Measurements from ENCODE around the gene MKLN1. TPM values are rescaled to one million over a fixed set of nuclear protein-coding genes. Genes with fewer than 3 reads are reported as not detected.

The MKLN1 gene
- polyA plus RNA-seq, 3 donors = 40.1 to 43.1 (median 41.5) TPM

DNA sequence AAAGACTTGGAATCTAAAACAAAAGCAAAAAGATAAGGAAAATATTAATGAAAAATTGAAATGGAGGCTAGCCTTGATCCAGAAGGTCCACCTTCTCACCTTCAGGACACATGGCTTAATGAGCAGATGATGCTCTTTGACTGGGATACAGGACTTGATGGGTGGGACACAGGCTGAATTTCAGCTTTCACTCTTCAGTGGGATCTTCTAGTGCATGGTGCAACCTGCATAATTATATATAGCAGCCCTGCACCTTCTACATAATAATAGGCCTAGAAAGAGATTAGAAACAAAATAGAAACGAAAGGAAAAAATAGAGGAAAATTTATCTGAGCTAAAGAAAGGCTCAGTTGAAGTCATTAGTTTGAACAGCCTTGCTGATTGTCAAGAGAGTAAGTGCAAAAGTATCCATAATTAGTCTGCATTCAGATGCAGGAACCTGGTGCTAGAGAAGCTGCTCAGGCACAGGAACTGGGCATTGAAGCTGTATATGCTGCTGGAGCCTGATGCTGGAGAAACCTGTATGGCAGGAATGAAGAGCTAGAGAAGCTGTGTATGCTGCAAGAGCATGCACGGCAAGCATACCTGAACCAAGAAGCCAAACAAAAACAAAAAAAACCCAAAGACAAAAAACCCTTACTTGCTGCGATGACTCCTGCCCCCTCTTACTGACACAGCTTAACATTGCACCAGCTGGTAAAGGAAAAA lies 19.4 kb downstream of the MKLN1 start:
- DNase-seq (ENCODE audit: low read depth in 3 of 3, low spot score in 2 of 3) = no peak

DNA sequence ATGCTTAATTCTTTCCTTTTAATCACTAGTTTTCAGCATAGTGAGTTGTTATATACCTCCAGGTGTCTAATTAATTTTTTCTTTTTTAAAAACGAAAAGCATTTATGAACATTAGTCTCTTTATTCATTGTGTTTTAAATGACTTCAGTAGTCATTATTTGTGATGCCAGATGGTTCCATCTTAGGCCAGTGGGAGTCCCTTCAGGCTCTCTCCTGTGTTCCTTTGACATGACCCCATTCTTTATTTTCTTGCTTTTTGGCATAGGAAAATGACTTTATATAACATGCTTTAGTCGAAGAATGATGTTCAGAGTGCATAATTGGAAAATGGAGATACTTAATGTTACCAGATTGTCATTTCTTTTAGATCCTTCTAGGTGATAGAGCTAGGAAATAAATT lies 24.4 kb downstream of the MKLN1 start:
- DNase-seq (ENCODE audit: low read depth in 3 of 3, low spot score in 2 of 3) = no peak

DNA sequence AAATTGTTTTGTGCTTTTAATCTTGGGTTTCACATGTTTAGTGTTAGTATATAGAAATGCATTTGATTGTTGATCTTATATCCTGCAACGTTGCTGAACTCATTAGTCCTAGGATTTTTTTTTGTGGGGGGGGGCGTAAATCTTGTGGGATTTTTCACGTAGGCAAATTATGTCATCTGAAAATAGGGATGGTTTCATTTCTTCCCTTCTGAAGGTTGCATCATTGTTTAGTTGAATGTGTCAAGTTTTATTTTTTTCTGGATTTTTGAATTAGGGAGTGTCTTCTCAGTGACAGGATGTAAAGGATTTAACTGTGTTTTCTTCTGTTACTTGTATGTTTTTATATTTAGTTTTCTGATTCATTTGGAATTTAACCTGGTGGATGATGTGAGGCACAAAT lies 26.7 kb downstream of the MKLN1 start:
- DNase-seq (ENCODE audit: low read depth in 3 of 3, low spot score in 2 of 3) = no peak

DNA sequence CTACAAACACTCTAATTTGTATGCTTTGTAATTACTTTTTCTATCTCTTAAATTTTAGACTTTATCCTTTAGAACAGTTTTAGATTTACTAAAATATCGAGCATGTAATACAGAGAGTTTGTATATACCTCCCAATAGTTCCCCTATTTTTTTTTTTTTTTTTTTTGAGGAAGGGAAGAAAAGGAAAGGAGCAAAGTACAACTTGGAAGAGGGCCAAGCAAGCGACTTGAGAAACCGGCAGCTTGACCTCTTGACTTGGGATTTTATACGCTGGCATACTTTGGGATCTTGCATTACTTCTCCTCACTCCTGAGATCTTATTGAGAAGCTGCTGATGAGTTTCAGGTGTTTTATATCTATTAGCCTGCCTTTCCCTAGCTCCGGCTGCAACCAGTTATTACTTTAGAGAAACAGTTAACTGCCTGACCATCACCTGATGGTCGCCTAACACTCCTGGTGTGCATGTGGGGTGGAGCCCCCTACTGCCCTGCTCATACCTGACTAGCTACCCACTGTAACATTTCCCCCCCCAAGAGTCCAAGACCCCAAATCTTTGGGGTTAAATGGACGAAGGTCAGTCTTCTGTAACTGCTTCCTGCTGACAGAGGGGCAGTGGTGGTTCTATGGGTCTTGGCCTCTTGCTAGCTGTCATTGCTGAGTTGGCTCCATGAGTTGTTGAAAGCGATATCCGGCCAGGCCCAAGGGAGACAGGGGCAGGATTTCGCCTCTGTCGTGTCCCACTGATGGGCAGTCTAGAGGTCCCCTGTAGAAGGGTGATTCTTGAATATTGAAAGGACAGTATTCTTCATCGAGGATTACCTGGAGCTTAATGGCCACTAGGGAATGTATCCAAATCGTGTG lies 28.5 kb downstream of the MKLN1 start:
- no peak for DNase-seq (ENCODE audit: low read depth in 3 of 3, low spot score in 2 of 3)

DNA sequence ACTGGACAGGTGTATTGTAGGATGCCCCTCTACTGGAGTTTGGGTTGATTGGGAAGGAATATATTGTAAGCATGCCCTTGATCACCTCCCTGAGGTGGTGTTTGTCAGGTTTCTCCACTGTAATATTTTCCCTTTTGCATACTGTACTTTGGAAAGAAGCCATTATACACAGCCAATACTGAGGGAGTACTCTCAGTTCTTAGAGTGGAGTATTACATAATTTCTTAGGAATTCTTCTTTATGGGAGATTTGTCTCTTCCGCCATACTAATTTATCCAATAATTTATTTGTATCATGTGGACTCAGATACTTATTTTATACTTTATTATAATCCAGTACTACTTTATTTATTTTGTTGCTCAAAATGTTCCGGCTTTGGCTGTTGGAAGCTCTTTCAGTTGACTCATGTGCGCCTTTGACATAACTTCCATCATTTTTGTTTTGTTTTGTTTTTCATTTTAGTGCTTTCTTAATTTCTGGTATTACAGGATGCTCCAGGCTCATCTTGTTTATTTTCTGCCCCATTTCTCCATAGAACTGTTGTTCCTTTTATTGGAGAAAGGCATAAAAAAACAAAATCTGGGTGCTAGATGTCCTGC lies 29.7 kb downstream of the MKLN1 start:
- DNase-seq (ENCODE audit: low read depth in 3 of 3, low spot score in 2 of 3) = no peak

DNA sequence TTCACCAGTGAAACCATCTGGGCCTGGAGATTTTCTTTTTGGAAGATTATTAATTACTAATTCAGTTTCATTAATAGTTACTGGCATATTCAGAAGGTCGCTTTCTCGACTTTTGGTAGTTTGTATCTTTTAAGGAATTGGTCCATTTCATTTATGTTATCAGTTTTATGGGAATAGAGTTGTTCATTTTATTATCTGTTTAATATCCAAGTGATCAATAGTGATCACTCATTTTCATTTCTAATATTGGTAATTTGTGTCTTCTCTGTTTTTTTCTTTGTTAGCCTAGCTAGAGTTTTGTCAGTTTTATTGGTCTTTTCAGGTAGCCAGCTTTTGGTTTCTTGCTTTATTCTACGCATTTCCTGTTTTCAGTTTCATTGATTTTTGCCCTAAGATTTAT lies 31.0 kb downstream of the MKLN1 start:
- DNase-seq (ENCODE audit: low read depth in 3 of 3, low spot score in 2 of 3) = no peak

DNA sequence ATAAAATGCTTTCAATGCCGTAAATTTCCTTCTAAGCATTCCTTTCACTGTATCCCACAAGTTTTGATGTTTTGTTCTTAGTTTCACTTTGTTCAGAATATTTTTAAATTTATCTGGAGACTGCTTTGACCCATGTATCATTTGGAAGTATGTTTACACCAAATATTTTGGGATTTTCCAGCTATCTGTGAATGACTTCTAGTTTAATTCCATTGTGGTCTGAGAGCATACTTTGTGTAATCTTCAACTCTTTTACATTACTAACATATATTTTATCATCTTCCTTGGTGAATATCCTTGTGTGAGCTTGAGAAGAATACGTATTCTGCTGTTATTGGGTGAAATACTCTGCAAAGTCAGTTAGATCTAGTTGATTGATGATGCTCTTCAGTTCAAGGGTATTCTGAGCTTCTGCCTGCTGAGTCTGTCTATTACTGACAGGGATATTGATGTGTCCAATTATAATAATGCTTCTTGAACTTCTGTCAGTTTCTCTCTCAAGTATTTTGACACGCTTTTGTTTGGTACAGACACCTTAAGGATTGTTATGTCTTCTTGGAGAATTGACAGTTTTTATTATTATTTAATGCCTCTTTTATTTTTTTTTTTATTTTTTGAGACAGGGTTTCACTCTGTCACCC lies 31.6 kb downstream of the MKLN1 start:
- DNase-seq (ENCODE audit: low read depth in 3 of 3, low spot score in 2 of 3) = no peak

DNA sequence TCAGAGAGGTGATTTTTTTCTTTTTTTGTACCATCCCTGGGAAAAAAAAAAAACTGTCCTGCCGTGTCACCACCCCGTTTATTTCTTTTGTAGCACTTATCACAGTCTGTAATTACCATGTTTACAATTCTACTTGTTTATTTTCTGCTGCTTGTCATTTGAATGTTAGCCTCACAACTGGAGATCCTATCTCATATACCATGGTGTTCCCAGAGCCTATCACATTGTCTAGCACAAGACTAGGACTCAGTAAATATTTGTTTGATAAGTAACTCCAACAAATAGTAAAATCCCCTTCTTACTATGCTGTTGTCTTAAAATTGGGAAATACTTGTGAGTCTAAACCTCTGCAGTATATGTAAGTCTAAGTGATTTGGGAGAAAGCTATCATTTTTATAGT lies 36.0 kb downstream of the MKLN1 start:
- no peak for DNase-seq (ENCODE audit: low read depth in 3 of 3, low spot score in 2 of 3)

DNA sequence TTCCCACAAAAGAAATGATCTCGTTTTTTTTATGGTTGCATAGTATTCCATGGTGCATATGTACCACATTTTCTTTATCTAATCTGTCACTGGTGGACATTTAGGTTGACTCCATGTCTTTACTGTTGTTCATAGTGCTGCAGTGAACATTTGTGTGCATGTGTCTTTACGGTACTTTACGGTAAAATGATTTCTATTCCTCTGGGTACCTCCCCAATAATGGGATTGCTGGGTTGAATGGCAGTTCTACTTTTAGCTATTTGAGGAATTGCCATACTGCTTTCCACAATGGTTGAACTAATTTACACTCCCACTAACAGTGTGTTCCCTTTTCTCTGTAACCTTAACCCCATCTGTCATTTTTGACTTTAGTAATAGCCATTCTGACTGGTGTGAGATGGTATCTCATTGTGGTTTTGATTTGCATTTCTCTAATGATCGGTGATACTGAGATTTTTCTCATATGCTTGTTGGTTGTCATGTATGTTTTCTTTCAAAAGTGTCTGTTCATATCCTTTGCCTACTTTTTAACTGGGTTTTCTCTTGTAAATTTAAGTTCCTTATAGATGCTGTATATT lies 37.2 kb downstream of the MKLN1 start:
- no peak for DNase-seq (ENCODE audit: low read depth in 3 of 3, low spot score in 2 of 3)

DNA sequence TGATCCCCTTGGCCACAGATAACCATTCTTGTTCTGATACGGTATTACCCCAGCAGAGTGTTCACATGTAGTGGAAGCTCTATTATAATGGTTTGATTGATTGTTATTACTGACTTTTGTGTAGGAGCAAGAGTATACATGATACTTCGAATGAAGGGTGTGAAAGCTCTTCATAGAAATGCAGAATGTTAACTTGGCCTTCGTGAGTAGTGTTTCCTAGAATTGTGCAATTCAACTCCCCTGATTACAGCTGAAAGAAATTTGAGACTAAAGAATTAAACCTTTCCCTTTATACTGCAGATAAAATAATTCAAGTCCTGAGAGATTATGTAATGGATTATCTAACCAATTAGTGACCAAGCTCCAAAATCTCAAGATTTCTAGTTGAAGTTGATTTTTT lies 38.2 kb downstream of the MKLN1 start:
- DNase-seq (ENCODE audit: low read depth in 3 of 3, low spot score in 2 of 3) = no peak

DNA sequence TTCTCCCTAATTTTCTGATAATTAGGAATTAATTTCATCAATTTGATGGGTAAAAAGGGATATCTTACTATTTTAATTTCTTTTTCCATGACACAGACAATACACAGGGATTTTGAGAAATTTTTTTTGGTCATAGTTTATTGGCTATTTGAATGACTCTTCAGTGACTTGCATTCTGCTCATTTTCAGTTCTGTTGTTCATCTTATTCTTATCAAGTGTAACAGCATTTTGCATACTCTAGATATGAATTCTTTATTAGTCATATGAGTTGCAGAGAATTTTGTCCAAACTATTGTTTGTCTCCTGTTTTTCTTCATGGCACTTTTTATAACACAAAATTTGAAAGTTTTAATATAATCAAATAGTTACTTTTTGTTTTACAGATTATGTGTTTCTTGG lies 41.7 kb downstream of the MKLN1 start:
- DNase-seq (ENCODE audit: low read depth in 3 of 3, low spot score in 2 of 3) = no peak

DNA sequence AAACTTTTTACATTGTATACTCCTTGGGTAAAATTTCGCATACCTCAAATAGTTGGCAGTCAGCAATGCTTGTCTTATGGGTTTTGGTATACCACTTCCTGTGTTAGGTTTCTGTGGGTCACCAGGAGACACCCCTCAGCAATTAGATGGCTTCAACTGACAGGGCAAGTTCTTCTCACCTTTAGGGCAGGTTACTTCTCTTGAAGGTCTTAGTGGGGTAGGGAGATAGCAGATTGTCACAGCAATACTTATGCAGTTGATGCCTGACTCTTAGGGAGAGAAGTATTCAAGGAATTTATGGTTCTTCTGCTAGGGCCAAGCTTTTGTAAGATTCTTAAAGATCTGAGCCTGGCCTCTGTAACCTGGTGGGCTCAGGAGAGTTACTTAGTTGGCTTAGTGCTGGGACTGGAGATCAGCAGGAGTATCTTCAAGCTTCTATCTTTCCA lies 42.9 kb downstream of the MKLN1 start:
- DNase-seq (ENCODE audit: low read depth in 3 of 3, low spot score in 2 of 3) = no peak

DNA sequence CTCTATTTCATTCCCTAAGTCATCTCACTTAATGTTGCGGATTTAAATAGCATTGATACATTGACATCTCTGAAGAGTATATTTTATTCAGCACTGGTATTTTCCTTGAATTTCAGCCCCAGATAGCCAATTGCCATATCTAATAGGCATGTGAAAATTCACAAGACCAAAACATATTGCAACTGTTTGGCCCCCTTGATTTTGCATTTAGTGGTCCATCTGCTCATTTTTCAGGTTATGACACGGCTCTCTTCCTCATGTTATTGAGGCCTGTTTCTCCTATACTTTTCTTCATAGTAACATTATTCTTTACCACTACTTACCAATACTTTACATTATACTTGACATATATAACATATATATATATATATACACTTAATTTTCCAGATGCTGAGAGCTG lies 43.7 kb downstream of the MKLN1 start:
- no peak for DNase-seq (ENCODE audit: low read depth in 3 of 3, low spot score in 2 of 3)

DNA sequence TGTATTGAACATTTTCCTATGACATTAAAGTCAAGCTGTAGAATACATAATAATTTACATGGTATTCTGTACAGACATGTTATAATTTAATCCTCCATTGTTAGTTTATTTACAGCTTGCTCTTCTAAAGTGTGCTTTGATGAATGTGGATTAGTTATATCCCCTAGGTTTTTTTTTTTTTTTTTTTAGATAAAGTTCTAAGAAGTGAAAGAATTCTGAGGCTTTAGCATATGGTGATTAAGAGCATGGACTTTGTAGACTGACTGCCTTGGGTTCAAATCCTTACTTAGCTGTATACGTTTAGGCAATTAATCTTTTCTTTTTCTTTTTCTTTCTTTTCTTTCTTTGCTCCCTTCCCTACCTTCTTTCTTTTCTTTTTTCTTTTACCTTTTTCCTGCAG lies 44.9 kb downstream of the MKLN1 start:
- no peak for DNase-seq (ENCODE audit: low read depth in 3 of 3, low spot score in 2 of 3)

DNA sequence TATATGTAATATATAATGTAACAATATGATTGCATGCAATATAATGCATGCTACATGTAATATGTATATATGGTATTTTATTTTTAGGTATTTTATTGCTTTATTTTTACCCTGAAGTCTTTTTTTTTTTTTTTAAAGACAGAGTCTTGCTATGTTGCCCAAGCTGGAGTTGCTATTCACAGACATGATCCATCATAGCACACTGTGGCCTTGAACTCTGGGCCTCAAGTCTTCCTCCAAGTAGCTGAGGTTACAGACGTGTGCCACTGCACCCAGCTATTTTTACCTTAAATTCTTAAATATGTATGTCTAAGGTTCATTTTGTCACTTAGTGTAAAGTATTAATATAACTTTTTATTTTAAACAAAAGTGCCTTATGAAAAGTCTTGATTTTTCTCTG lies 47.1 kb downstream of the MKLN1 start:
- DNase-seq (ENCODE audit: low read depth in 3 of 3, low spot score in 2 of 3) = no peak

DNA sequence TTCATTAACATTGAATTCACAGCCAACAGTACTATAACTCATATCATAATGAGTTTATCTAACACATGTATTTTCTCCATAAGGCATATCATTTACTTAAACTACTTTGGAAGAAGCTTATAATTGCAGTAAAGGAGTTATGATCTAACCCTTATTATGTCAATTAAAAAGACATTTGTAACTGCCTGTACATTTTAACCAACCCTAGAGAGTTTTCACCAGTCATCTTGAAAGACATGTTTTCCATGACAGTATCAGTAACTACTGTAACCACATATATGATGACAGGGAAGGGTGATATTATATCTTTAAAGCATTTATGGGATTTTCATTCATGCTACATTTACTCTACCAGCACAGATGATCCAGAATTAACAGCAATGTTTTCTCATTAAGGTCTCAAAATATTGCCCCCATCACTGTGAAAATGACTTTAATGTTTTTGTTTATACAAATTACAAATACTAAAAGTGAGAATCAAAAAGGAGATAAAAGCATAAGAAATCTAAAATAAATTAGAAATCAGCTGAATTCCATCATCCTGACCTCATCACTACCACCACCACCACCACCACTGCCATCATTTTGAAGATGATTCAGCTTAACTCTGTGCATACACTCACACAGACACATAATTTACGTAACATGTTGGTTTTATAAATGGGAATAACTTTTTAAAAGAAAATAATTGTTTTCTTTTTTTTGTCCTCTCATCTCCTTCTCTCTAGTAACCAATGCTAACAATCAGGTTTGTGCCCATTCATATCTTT lies 53.6 kb downstream of the MKLN1 start:
- DNase-seq (ENCODE audit: low read depth in 3 of 3, low spot score in 2 of 3) = no peak

DNA sequence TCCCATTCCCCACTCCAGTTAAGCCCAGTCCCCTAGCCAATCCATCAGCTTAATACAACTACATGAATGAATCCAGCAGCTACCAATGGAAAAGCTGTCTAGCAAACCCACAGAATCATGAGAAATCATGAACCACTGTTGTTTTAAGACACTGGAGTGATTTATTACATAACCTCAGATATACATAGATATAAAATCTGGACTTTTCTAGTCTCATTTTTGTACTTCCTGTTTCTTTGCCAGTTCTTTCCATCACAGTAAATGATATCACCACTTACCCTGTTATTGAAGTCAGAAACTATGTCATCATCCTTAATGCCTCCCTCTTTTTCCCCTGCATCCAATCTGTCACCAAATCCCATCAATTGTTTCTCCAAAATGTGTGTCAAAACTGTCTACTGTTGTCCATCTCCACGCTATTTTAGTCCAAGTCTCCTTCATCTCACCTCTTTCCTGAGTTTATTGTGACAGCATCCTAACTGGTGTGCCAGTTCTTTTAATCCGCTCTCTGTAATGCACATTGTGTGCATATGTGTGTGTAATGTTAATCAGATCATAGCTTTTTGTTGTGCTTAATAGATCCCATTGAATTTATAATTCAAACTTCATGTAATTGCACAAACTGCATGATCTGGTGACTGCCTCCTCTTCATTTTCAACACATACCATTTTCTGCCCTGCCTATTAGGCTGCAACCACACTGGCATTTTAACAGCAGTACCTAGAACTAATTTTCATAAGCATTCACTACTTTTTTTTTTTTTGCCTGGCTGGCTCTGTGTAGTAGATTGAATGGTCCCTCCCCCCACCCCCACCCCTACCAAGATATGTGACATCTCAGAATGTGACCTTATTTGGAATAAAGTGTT lies 56.0 kb downstream of the MKLN1 start:
- DNase-seq (ENCODE audit: low read depth in 3 of 3, low spot score in 2 of 3) = no peak

DNA sequence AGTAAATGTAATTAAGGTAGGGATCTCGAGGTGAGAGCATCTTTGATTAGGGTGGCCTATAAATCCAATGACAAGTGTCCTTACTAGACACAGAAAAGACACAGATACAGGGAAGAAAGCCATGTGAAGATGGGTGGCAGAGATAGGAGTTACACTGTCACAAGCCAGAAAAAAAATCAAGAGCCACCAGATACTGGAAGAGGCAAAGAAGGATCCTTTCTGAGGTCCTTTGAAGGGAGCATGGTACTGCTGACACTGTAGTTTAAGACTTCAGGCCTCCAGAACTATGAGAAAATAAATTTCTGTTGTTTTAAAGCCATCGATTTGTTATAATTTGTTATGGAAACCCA lies 56.6 kb downstream of the MKLN1 start:
- no peak for DNase-seq (ENCODE audit: low read depth in 3 of 3, low spot score in 2 of 3)

DNA sequence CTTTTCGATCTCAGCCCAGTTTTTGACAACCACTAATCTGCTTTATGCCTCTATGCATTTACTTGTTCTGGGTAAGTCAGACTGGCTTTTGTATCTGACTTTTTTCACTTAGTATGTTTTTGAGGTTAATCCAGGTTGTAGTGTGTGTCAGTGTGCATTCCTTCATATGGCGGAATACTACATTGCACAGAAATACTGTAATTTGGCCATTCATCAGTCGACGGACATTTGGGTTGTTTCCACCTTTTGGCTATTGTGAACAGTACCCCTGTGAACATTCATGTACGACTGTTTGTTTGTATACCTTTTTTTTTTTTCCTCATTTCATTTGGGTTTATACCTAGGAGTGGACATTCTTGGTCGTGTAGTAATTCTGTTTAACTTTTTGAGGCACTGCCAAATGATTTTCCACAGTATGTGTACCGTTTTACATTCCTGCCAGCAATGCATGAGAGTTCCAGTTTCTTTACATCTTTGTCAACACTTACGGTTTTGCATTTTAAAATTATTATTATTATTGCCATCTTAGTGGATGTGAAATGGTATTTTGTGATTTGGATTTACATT lies 57.4 kb downstream of the MKLN1 start:
- DNase-seq (ENCODE audit: low read depth in 3 of 3, low spot score in 2 of 3) = no peak
